Endothelial cell of umbilical vein (primary cell): ENCODE data around the gene ABHD8. TPM values are rescaled to one million over a fixed set of nuclear protein-coding genes. Genes with fewer than 3 reads are reported as not detected.
A peak's percentile ranks its signal among the peaks of the same experiment; 100 is the strongest.

ENCODE experiments used
- BruUV-seq: library from RNA; stranded (reverse); fragments of 400-500 nt; replicated peaks from 2 replicates; lab custom pipeline; 2021; lab: Mats Ljungman, UMichigan
- CTCF ChIA-PET: fragments of 300-600, 350-600 bp; sonication (Branson Sonifier 250); formaldehyde crosslinking; loops from one replicate; lab custom pipeline; 2021; ENCODE audit warnings: antibody characterized with exemption, inconsistent platforms; lab: Charles Lee
- POLR2A ChIA-PET: fragments of 300-600, 350-600 bp; sonication (Branson Sonifier 250); formaldehyde crosslinking; loops from one replicate; lab custom pipeline; 2021; ENCODE audit warnings: antibody characterized with exemption, inconsistent platforms; lab: Charles Lee
- DNase-seq: peaks from one replicate; pipeline ENCODE4 v3.0.0-alpha.2; 2011; ENCODE audit warnings: low read depth, low spot score
- FAIRE-seq: peaks from 2 replicates; lab custom pipeline; 2011; peaks lifted over from hg19 to GRCh38; lab: Jason Lieb, UNC
- H2AFZ ChIP-seq: 2 replicates; pipeline ENCODE4 v1.6.0; 2012; ENCODE audit warnings: low read depth, low read length, control low read depth, inconsistent platforms
- H3K27ac ChIP-seq: 2 replicates; pipeline ENCODE4 v1.5.1; 2011; ENCODE audit warnings: low read depth, mild to moderate bottlenecking, control low read depth, low read length, moderate library complexity; ENCODE audit not compliant: insufficient read depth
- H3K27me3 ChIP-seq, 2 experiments: 2 replicates each; pipeline versions ENCODE4 v1.6.0 to v1.6.1; 2011; ENCODE audit warnings: low read length in 2 of 2, mixed read lengths in 1 of 2; ENCODE audit not compliant: control insufficient read depth in 2 of 2, insufficient read depth in 2 of 2
- H3K36me3 ChIP-seq, 2 experiments: 2 replicates in 1 of 2; 3 replicates in 1 of 2; pipeline ENCODE4 v1.5.1; 2011; ENCODE audit warnings: low read length in 2 of 2, mild to moderate bottlenecking in 1 of 2, moderate library complexity in 1 of 2; ENCODE audit not compliant: control insufficient read depth in 2 of 2, insufficient read depth in 2 of 2; ENCODE audit errors: extremely low read depth in 1 of 2
- H3K4me1 ChIP-seq: 3 replicates; pipeline ENCODE4 v1.5.1; 2011; ENCODE audit warnings: mild to moderate bottlenecking, low read length; ENCODE audit not compliant: control insufficient read depth, insufficient read depth; ENCODE audit errors: extremely low read depth
- H3K4me2 ChIP-seq: 2 replicates; pipeline ENCODE4 v1.6.1; 2011; ENCODE audit warnings: low read length, control low read depth, mixed read lengths; ENCODE audit not compliant: insufficient read depth
- H3K4me3 ChIP-seq, 3 experiments: fragments of 200-600 bp in 1 of 3; sonication (generic), shearing (Covaris generic) in 1 of 3; replicated peaks in 1 of 3; 2 replicates each; pipeline ENCODE4 v1.5.1; 2011 to 2016; ENCODE audit warnings: control low read depth in 3 of 3, low read length in 3 of 3, mild to moderate bottlenecking in 2 of 3, inconsistent platforms in 1 of 3, low read depth in 1 of 3, moderate library complexity in 1 of 3; ENCODE audit not compliant: insufficient read depth in 1 of 3
- H3K79me2 ChIP-seq: 2 replicates; pipeline ENCODE4 v1.6.0; 2012; ENCODE audit warnings: low read length, inconsistent platforms; ENCODE audit not compliant: control insufficient read depth, insufficient read depth
- H3K9ac ChIP-seq: replicated peaks from 2 replicates; pipeline ENCODE3; 2011; ENCODE audit warnings: low read length, control low read depth; ENCODE audit not compliant: insufficient read depth; ENCODE audit errors: extremely low read depth
- H3K9me1 ChIP-seq: replicated peaks from 3 replicates; pipeline ENCODE4 v1.6.0; 2011; ENCODE audit warnings: mild to moderate bottlenecking, low read length; ENCODE audit not compliant: control insufficient read depth, insufficient read depth; ENCODE audit errors: extremely low read depth
- H3K9me3 ChIP-seq: replicated peaks from 2 replicates; pipeline ENCODE4 v1.5.1; 2012; ENCODE audit warnings: low read length, inconsistent platforms; ENCODE audit not compliant: control insufficient read depth, insufficient read depth
- H4K20me1 ChIP-seq: replicated peaks from 2 replicates; pipeline ENCODE3; 2011; ENCODE audit warnings: mild to moderate bottlenecking, low read length; ENCODE audit not compliant: control insufficient read depth, insufficient read depth; ENCODE audit errors: extremely low read depth
- CTCF ChIP-seq, 2 donors: IDR thresholded peaks; 1 replicate in 1 of 2; 2 replicates in 1 of 2; pipeline ENCODE4 v1.5.1; 2011; ENCODE audit warnings: low read length in 2 of 2, mild to moderate bottlenecking in 2 of 2, moderate library complexity in 2 of 2, control low read depth in 1 of 2, inconsistent platforms in 1 of 2, low read depth in 1 of 2; ENCODE audit not compliant: insufficient read depth in 1 of 2; ENCODE audit errors: extremely low read depth in 1 of 2
- EZH2 ChIP-seq: IDR thresholded peaks from 2 replicates; pipeline ENCODE4 v1.6.1; 2012; ENCODE audit warnings: borderline replicate concordance, low read depth, mild to moderate bottlenecking, moderate library complexity, low read length, inconsistent platforms; ENCODE audit not compliant: severe bottlenecking
- FOS ChIP-seq: IDR thresholded peaks from 2 replicates; pipeline ENCODE4 v1.6.1; 2011; ENCODE audit warnings: mild to moderate bottlenecking, low read length, moderate library complexity, borderline replicate concordance; ENCODE audit not compliant: insufficient read depth
- GATA2 ChIP-seq: IDR thresholded peaks from 2 replicates; pipeline ENCODE4 v1.7.0; 2011; ENCODE audit warnings: low read depth, mild to moderate bottlenecking, moderate library complexity, mixed read lengths, low read length; ENCODE audit not compliant: insufficient read length, insufficient read depth
- JUN ChIP-seq: IDR thresholded peaks from 2 replicates; pipeline ENCODE4 v1.6.1; 2011; ENCODE audit warnings: borderline replicate concordance, low read depth; ENCODE audit not compliant: insufficient read length, insufficient read depth
- MAX ChIP-seq: IDR thresholded peaks from 2 replicates; pipeline ENCODE4 v1.6.1; 2011; ENCODE audit not compliant: insufficient read depth, insufficient read length
- MYC ChIP-seq: IDR thresholded peaks from one replicate; pipeline ENCODE4 v1.6.1; 2011; ENCODE audit warnings: mild to moderate bottlenecking, low read depth, low read length
- POLR2AphosphoS5 ChIP-seq: IDR thresholded peaks from 2 replicates; pipeline ENCODE4 v1.6.1; 2012; ENCODE audit warnings: low read depth, mild to moderate bottlenecking, control low read depth, low read length, moderate library complexity; ENCODE audit not compliant: insufficient read depth
- dilution Hi-C: fragments of 300-500 bp; cut with MboI; formaldehyde crosslinking; loops from one replicate; pipeline ENCODE4 v1.15.0; 2019; ENCODE audit warnings: low sequenced_read_pairs; ENCODE audit not compliant: extremely low pct_ligation_motif_present
- intact Hi-C: fragments of 100-400 bp; cut with micrococcal nuclease; formaldehyde crosslinking; loops from one replicate; pipeline ENCODE4 v1.10.0; 2022
- polyA plus RNA-seq, 4 experiments: library from polyadenylated mRNA; depleted of rRNA in 3 of 4; stranded (reverse) in 3 of 4; unstranded in 1 of 4; fragments of >200 nt; gene quantifications; 2 replicates each; pipeline versions ENCODE4 v1.2.1 to v1.2.3, GENCODE V29; 2011 to 2012; ENCODE audit warnings: missing spikeins in 1 of 4
- total RNA-seq: library from RNA; stranded (reverse); gene quantifications from 2 replicates; pipeline ENCODE4 v1.2.3, GENCODE V29; 2021

ABHD8 gene
- total and polyA plus RNA-seq, 2 donors (not counting 3 experiments of a cell fraction or from before 2014, with no cell fraction given), result 5.9 to 8.7 TPM

- Histone ChIP-seq H3K36me3 (no peaks in the 10 kb centered on the region), H3K9ac (no peak overlapping the region), H3K79me2 (peaks cover 4% of the 10 kb centered on the region), H2AFZ (no peak overlapping the region), H3K9me3 (no peaks in the 10 kb centered on the region), H3K27me3 (no peaks in the 10 kb centered on the region), H3K27ac (no peak overlapping the region), H3K4me3 (no peak overlapping the region), H3K4me2 (no peak overlapping the region), H3K4me1 (peaks cover 14% of the 10 kb centered on the region), H4K20me1 (no peaks in the 10 kb centered on the region), H3K9me1 (no peaks in the 10 kb centered on the region)
- FAIRE-seq (peak; percentile 21), DNase-seq (no peak)
- ChIA-PET POLR2A (interaction anchor here (0.6 kb wide), 1 partner anchor 651 kb away, joined by 8 read pairs; no protein-coding TSS in a partner anchor), CTCF (interaction anchor here (0.7 kb wide), 1 partner anchor 47 kb away, joined by 3 read pairs; no protein-coding TSS in a partner anchor)
- dilution Hi-C loops, result no loop called here
- intact Hi-C loops, result no loop called here
- no peak for TF ChIP-seq JUN
- no peak for TF ChIP-seq EZH2
- TF ChIP-seq MAX, result no peak
- no peak for TF ChIP-seq POLR2AphosphoS5
- TF ChIP-seq GATA2, result no peak
- no peak for TF ChIP-seq CTCF (IDR thresholded peaks at IDR 0.05; ENCODE audit: extremely low read depth in 1 of 2, insufficient read depth in 1 of 2, low read depth in 1 of 2, low read length in 2 of 2)
- no peak for TF ChIP-seq MYC
- TF ChIP-seq FOS, result no peak
- no TSS peak for BruUV-seq
Measured at GRCh38 chr19:17339088-17339741, 36.0 kb upstream of the ABHD8 start.
